Transverse colon (tissue), 3 donors: Measurements from ENCODE around the gene PTGFR.

Experiments
- CTCF ChIP-seq, 5 experiments: fragments of 200-600 bp in 3 of 5; fragments of 450-650 bp in 2 of 5; sonication (generic) in 3 of 5; IDR thresholded peaks; 1 replicate in 2 of 5; 2 replicates in 3 of 5; pipeline ENCODE4 v1.5.1; 2016 to 2017; ENCODE audit warnings: antibody characterized with exemption in 5 of 5, inconsistent platforms in 3 of 5, mild to moderate bottlenecking in 2 of 5, moderate library complexity in 1 of 5
- POLR2A ChIP-seq: fragments of 450-650 bp; IDR thresholded peaks from one replicate; pipeline ENCODE4 v1.6.1; 2016; ENCODE audit warnings: antibody characterized with exemption, mild to moderate bottlenecking, moderate library complexity

GRCh38 chr1:78465143-78465542 lies 25.6 kb upstream of the PTGFR start:
- TF ChIP-seq CTCF (IDR thresholded peaks at IDR 0.05) (no peak), POLR2A (no peak)
